Measurements from ENCODE around the gene INPP5J.

DNA sequence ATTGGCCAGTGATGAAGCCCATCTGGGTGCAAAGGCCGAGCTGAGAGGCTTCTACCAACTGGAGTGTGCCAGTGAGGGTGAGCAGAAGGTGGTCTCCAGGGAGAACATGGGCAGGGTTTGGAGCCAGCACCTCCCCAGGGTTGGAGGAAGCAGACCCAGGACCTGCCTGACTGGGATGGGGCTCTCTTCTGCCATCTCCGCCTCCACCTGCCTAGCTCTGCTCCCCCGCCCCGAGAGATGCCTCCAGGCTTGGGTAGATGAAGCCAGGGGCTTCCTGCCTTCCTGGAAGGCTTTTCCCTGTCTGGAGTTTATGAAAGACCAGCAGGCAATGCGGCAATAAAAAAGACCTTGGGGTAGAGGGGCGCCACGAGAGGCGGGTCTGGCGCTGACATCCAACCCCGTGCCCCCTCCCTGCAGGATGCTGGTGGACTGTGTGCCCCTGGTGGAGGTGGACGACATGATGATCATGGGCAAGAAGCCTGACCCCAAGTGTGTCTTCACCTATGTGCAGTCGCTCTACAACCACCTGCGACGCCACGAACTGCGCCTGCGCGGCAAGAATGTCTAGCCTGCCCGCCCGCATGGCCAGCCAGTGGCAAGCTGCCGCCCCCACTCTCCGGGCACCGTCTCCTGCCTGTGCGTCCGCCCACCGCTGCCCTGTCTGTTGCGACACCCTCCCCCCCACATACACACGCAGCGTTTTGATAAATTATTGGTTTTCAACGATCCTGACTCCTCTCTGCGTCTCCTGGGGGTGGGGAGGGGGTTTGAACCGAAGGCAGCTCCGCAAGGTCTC is 18.7 kb upstream of the INPP5J start:
- TF ChIP-seq FOXM1 (IDR thresholded peaks at IDR 0.05; ENCODE audit: borderline replicate concordance) (no peak), ELF4 (IDR thresholded peaks at IDR 0.05) (no peak), BHLHE40 (IDR thresholded peaks at IDR 0.05; ENCODE audit: borderline replicate concordance) (no peak), ARNT (IDR thresholded peaks at IDR 0.05) (no peak), CTBP1 (IDR thresholded peaks at IDR 0.05; ENCODE audit: borderline replicate concordance) (no peak), FOXA1 (IDR thresholded peaks at IDR 0.05) (no peak)

Measured in HEK293T (cell line).